GM10248 (cell line): ENCODE results near the gene ROMO1.

ENCODE experiments used
- CTCF ChIA-PET: fragments of 300-600 bp; sonication (Branson Sonifier 250); formaldehyde crosslinking; extraction: SDS; loops from one replicate; lab custom pipeline; 2021; ENCODE audit warnings: antibody characterized with exemption; lab: Yijun Ruan, JAX
- POLR2A ChIA-PET: fragments of 350-650 bp; sonication (Branson Sonifier 250); formaldehyde crosslinking; extraction: SDS; loops from one replicate; lab custom pipeline; 2020; ENCODE audit warnings: antibody characterized with exemption; lab: Yijun Ruan, JAX
- DNase-seq: peaks from one replicate; pipeline ENCODE4 v3.0.0; 2012; ENCODE audit errors: extremely low spot score
- CTCF ChIP-seq: IDR thresholded peaks from 2 replicates; pipeline ENCODE4 v1.5.1; 2012; ENCODE audit warnings: mild to moderate bottlenecking, low read depth; ENCODE audit errors: extremely low read depth, missing control alignments, control extremely low read depth

ROMO1 gene

DNA sequence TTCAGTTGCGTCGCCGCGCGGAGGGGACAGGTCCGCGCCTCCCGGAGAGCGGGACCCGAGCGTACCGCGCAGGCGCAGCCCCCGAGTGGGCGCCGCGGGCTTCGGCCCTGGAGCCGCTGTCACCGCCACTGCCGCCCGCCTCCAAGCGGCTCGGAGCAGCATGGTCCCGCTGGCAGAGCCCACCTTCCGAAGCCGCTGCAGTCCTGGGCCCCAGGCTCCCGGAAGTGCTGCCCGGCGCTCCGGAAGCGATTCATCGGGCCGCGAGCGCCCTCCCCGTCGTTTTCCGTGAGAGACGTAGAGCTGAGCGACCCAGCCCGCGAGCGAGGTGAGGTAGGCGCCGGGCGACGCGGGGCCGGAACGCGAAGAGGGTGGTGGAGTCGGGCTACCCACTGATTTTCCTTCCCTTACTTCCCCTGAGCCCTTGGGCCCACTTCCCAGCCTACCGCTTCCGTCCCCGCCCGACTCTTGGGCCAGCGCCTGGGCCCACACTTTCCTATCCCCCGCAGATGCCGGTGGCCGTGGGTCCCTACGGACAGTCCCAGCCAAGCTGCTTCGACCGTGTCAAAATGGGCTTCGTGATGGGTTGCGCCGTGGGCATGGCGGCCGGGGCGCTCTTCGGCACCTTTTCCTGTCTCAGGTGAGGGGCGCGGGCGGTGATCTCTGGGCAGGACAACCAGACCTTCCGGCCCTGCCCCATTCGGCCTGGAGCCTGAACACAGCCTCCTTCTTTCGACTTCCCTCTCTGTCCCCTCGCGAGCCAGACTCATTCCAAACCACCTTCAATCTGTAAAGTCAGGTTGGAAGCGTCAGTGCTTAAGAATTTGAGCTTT is at the start of gene ROMO1, which contains the start of gene NFS1:
Gene ROMO1 (plus strand): TSS at position 279 of the 830 bp plus-strand sequence. CDS start 228 bp downstream, at position 507.
Gene NFS1 (minus strand): TSS at position 226 of the 830 bp plus-strand sequence. CDS start 64 bp downstream, at position 162.
- CTCF ChIA-PET, result interaction anchor here (0.9 kb wide), 2 partner anchors 9 to 189 kb away, joined by 3 read pairs; no protein-coding TSS in a partner anchor
- TF ChIP-seq CTCF, result peak; percentile 35
- POLR2A ChIA-PET, result interaction anchor here (0.6 to 1.5 kb wide), 3 partner anchors 21 to 1198 kb away, joined by 3 to 4 read pairs (median 3); no protein-coding TSS in a partner anchor
- DNase-seq, result peak; percentile 94

DNA sequence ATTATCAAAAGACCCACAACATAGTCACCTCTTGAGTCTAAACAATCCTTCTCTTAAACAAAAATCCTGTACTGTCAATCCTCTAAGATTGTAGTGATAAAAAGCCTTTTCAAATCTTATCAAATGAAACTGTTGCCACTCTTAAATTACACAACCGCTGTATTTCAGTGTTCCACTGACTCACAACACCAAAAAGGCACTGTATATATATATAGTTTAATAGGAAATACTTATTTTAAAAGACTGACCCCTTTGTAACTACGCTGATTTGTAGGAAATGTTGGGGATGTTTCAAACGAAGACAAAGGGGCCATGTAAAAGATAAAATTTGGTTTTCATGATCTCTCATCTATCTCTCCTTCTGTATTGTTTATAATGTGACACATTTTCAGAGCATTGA is 48.6 kb upstream of the ROMO1 start:
- no peak for TF ChIP-seq CTCF
- CTCF ChIA-PET, result interaction anchor here (2.7 kb wide), 1 partner anchor 31 kb away, joined by 5 read pairs; no protein-coding TSS in a partner anchor
- POLR2A ChIA-PET, result no interaction called here
- no peak for DNase-seq

DNA sequence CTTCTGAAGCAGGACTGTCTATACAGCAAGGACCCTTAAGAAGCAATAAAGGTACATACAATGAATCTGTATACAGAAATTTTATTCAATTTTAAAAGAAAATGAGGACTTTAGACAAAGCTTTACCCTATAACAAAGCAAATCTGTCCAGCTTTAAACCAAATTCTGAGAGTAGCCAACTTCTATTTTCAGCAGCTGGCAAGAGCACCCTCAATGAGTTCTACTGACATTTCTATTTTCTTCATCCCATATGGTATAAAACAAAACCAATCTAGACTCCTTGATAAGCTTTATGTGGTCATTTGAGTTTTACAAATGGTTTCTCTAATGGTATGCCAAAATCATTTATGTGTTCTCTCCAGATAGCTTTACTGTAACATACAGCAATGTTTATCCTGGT is 47.2 kb upstream of the ROMO1 start:
- ChIA-PET CTCF (interaction anchor here (1.2 to 2.8 kb wide), 3 partner anchors 21 to 188 kb away, joined by 3 to 7 read pairs (median 4); no protein-coding TSS in a partner anchor), POLR2A (interaction anchor here (0.6 kb wide), 1 partner anchor 1049 kb away, joined by 5 read pairs; no protein-coding TSS in a partner anchor)
- DNase-seq, result no peak
- no peak for TF ChIP-seq CTCF

- DNase-seq, result no peak
- ChIA-PET POLR2A (no interaction called here), CTCF (interaction anchor here (1.2 to 2.8 kb wide), 4 partner anchors 12 to 189 kb away, joined by 3 to 7 read pairs (median 4); no protein-coding TSS in a partner anchor)
- TF ChIP-seq CTCF, result no peak
These were observed 46.4 kb upstream of the ROMO1 start for GRCh38 chr20:35652641-35653429.

DNA sequence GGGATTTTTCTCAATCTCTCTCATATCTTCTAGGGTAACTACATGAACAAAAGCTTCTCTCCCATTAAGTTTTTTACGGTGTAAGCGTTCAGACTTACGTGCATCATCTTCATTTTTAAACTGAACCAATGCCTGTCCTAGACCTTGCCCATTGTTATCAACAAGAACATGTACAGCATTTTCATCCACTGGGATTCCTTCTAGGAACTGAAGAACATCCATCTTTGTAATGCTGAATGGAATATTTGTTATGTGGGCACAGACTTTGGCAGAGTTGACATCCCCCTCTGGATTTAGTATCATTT is 45.8 kb upstream of the ROMO1 start:
- CTCF ChIA-PET, result interaction anchor here (1.4 to 2.8 kb wide), 2 partner anchors 13 to 22 kb away, joined by 3 to 7 read pairs; no protein-coding TSS in a partner anchor
- TF ChIP-seq CTCF, result no peak
- POLR2A ChIA-PET, result no interaction called here
- DNase-seq, result no peak

DNA sequence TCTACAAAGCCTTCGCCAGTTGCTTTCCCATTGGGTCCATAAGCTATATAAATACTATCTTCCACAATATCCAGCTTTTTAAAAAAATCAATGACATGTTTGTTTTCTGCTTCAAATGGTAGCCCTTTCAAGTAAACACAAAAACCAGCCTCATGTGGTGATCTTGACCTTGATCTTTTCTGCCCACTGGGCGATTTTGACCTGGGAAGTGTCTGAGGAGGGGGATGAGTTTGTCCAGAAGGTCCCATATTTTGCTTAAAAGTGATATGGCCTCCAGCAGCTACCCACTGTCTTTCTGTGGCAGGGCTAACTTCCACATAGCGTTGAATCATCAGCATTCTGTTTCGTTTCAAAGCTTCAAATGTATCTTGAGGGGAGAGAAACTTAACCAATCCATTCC is 45.3 kb upstream of the ROMO1 start:
- no peak for DNase-seq
- no peak for TF ChIP-seq CTCF
- POLR2A ChIA-PET, result no interaction called here
- CTCF ChIA-PET, result interaction anchor here (1.4 to 2.8 kb wide), 2 partner anchors 13 to 23 kb away, joined by 3 to 7 read pairs; no protein-coding TSS in a partner anchor
